Measurements from ENCODE around the gene ZDHHC16. TPM values are rescaled to one million over a fixed set of nuclear protein-coding genes. Genes with fewer than 3 reads are reported as not detected.
"Not testable (repeated sequence)": the region's sequence is repeated elsewhere in the genome, so short reads cannot be mapped to it uniquely, and the experiment has no call there.

ZDHHC16 gene
- total RNA-seq, 1 experiment from 2014 or later = 57.7 TPM

GRCh38 chr10:97474918-97475317 is 28.9 kb downstream of the ZDHHC16 start:
- no peak for DNase-seq (ENCODE audit: low read depth in 1 of 2, low spot score in 2 of 2)
- Histone ChIP-seq H3K27me3 (replicated peaks) (no peaks in the 10 kb centered on the region), H3K27ac (no peak overlapping the region), H3K4me1 (replicated peaks) (no peaks in the 10 kb centered on the region; the same call in 1 of the 2 replicates), H3K4me3 (no peak overlapping the region), H3K36me3 (peaks cover 95% of the 10 kb centered on the region), H3K9me3 (replicated peaks) (no peaks in the 10 kb centered on the region)

GRCh38 chr10:97475936-97476594 is 30.1 kb downstream of the ZDHHC16 start:
- H3K9me3 ChIP-seq (replicated peaks) = no peaks in the 10 kb centered on the region
- no peak overlapping the region for H3K27ac ChIP-seq
- DNase-seq (ENCODE audit: low read depth in 1 of 2, low spot score in 2 of 2) = no peak
- no peak overlapping the region for H3K4me3 ChIP-seq
- peaks cover 8% of the 10 kb centered on the region; the same call in 1 of the 2 replicates for H3K4me1 ChIP-seq (replicated peaks)
- peaks cover 97% of the 10 kb centered on the region for H3K36me3 ChIP-seq
- no peaks in the 10 kb centered on the region for H3K27me3 ChIP-seq (replicated peaks)

DNA sequence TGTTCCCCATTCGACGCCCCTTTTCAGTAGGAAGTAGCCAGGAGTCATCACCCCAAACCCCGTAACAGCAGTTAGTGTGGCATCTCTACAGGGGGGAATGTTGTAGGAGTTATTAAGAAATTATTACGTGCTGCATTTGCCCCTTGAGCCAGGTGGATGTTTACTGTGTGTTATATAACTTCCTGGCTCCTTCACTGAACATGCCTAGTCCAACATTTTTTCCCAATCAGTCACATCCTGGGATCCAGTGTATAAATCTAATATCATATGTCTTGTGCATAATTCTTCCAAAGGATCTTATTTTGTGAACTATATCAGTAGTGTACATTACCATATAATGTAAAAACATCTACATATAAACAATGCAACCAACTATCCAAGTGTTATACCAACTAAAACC is 33.4 kb downstream of the ZDHHC16 start:
- not testable (repeated sequence) for H3K27me3 ChIP-seq (replicated peaks); H3K4me1 ChIP-seq (replicated peaks); H3K27ac ChIP-seq; H3K9me3 ChIP-seq (replicated peaks); H3K4me3 ChIP-seq; DNase-seq (ENCODE audit: low read depth in 1 of 2, low spot score in 2 of 2)
- H3K36me3 ChIP-seq = peaks cover 82% of the 10 kb centered on the region

GRCh38 chr10:97479939-97480338 is 34.0 kb downstream of the ZDHHC16 start:
- Histone ChIP-seq H3K4me1 (replicated peaks) (peaks cover 10% of the 10 kb centered on the region; the same call in 1 of the 2 replicates), H3K36me3 (peaks cover 77% of the 10 kb centered on the region)

GRCh38 chr10:97481071-97481470 is 35.1 kb downstream of the ZDHHC16 start:
- Histone ChIP-seq H3K4me1 (replicated peaks) (peaks cover 10% of the 10 kb centered on the region; the same call in 1 of the 2 replicates), H3K9me3 (replicated peaks) (no peaks in the 10 kb centered on the region), H3K4me3 (no peak overlapping the region), H3K27ac (no peak overlapping the region), H3K27me3 (replicated peaks) (no peaks in the 10 kb centered on the region), H3K36me3 (peaks cover 76% of the 10 kb centered on the region)
- DNase-seq (ENCODE audit: low read depth in 1 of 2, low spot score in 2 of 2) = no peak

More at GRCh38 chr10:97479939-97480338, 34.0 kb downstream of the ZDHHC16 start:
- no peak overlapping the region for H3K27ac ChIP-seq
- H3K4me3 ChIP-seq = no peak overlapping the region
- DNase-seq (ENCODE audit: low read depth in 1 of 2, low spot score in 2 of 2) = no peak
- no peaks in the 10 kb centered on the region for H3K27me3 ChIP-seq (replicated peaks)
- H3K9me3 ChIP-seq (replicated peaks) = no peaks in the 10 kb centered on the region

DNA sequence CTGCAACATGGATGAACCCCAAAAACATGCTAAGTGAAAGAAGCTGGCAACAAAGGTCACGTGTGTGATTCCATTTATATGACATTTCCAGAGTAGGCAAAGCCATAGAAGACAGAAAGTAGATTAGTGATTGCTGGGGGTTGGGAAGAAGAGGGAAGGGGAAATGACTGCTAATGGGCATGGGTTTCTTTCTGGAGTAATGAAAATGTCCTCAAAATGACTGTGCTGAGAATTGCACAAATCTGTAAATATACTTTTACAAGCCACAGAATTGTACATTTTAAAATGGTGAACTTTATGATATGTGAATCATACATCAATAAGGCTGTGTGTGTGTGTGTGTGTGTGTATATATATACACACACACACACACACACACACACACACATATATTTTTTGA is 36.4 kb downstream of the ZDHHC16 start:
- H3K36me3 ChIP-seq = peaks cover 66% of the 10 kb centered on the region
- no peak overlapping the region for H3K4me3 ChIP-seq
- H3K9me3 ChIP-seq (replicated peaks) = no peaks in the 10 kb centered on the region
- H3K4me1 ChIP-seq (replicated peaks) = peaks cover 10% of the 10 kb centered on the region; the same call in 1 of the 2 replicates
- no peak overlapping the region for H3K27ac ChIP-seq
- H3K27me3 ChIP-seq (replicated peaks) = no peaks in the 10 kb centered on the region
- no peak for DNase-seq (ENCODE audit: low read depth in 1 of 2, low spot score in 2 of 2)

- Histone ChIP-seq H3K9me3 (replicated peaks) (no peaks in the 10 kb centered on the region), H3K27me3 (replicated peaks) (no peaks in the 10 kb centered on the region), H3K4me1 (replicated peaks) (peaks cover 10% of the 10 kb centered on the region; the same call in 1 of the 2 replicates), H3K27ac (no peak overlapping the region), H3K4me3 (no peak overlapping the region), H3K36me3 (peaks cover 55% of the 10 kb centered on the region)
- no peak for DNase-seq (ENCODE audit: low read depth in 1 of 2, low spot score in 2 of 2)
These were observed 37.5 kb downstream of the ZDHHC16 start for GRCh38 chr10:97483506-97483905.

DNA sequence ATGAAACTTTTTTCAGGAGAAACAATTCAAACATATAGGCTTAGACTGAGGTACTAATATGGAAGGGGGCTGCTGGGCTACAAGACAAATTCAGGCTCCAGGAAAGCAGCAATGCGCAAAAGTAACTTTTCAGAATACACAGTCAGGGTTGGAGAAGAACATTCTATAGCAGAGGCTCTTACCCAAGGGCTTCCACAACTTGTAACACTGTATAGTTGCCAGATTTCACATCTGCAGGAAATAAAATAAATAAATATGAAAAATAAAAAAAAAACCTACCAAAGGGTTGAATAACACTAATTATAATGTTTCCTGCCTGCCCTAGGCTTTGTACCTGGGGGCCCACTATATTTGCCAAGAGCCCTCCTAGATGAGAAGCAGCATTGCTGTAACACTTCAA is 37.9 kb downstream of the ZDHHC16 start:
- H3K27ac ChIP-seq = no peak overlapping the region

GRCh38 chr10:97485647-97486281 is 39.8 kb downstream of the ZDHHC16 start:
- H3K4me3 ChIP-seq = no peak overlapping the region
- H3K4me1 ChIP-seq (replicated peaks) = peaks cover 5% of the 10 kb centered on the region; the same call in 1 of the 2 replicates
- H3K27me3 ChIP-seq (replicated peaks) = no peaks in the 10 kb centered on the region
- no peak for DNase-seq (ENCODE audit: low read depth in 1 of 2, low spot score in 2 of 2)
- H3K9me3 ChIP-seq (replicated peaks) = no peaks in the 10 kb centered on the region
- H3K27ac ChIP-seq = no peak overlapping the region
- H3K36me3 ChIP-seq = peaks cover 34% of the 10 kb centered on the region

More for the DNA sequence above, 37.9 kb downstream of the ZDHHC16 start:
- Histone ChIP-seq H3K9me3 (replicated peaks) (no peaks in the 10 kb centered on the region), H3K27me3 (replicated peaks) (no peaks in the 10 kb centered on the region), H3K4me3 (no peak overlapping the region), H3K36me3 (peaks cover 51% of the 10 kb centered on the region), H3K4me1 (replicated peaks) (peaks cover 10% of the 10 kb centered on the region; the same call in 1 of the 2 replicates)
- no peak for DNase-seq (ENCODE audit: low read depth in 1 of 2, low spot score in 2 of 2)

- H3K36me3 ChIP-seq = peaks cover 16% of the 10 kb centered on the region; the same call in 1 of the 2 replicates
- H3K4me3 ChIP-seq = no peak overlapping the region
- no peaks in the 10 kb centered on the region for H3K27me3 ChIP-seq (replicated peaks)
- H3K9me3 ChIP-seq (replicated peaks) = no peaks in the 10 kb centered on the region
- no peak for DNase-seq (ENCODE audit: low read depth in 1 of 2, low spot score in 2 of 2)
- H3K4me1 ChIP-seq (replicated peaks) = no peaks in the 10 kb centered on the region
- no peak overlapping the region for H3K27ac ChIP-seq
These were observed 44.6 kb downstream of the ZDHHC16 start for GRCh38 chr10:97490592-97490991.

GRCh38 chr10:97494151-97494550 is 48.2 kb downstream of the ZDHHC16 start:
- H3K27me3 ChIP-seq (replicated peaks) = no peaks in the 10 kb centered on the region
- H3K9me3 ChIP-seq (replicated peaks) = no peaks in the 10 kb centered on the region
- H3K4me3 ChIP-seq = no peak overlapping the region
- peaks cover 4% of the 10 kb centered on the region; the same call in 1 of the 2 replicates for H3K4me1 ChIP-seq (replicated peaks)
- no peak overlapping the region for H3K27ac ChIP-seq
- no peak for DNase-seq (ENCODE audit: low read depth in 1 of 2, low spot score in 2 of 2)
- 0 out of 2 replicates have a peak, but pooled peaks cover 15% of the 10 kb centered on the region for H3K36me3 ChIP-seq

GRCh38 chr10:97494863-97495506 is 49.0 kb downstream of the ZDHHC16 start:
- H3K27ac ChIP-seq = no peak overlapping the region
- no peaks in the 10 kb centered on the region for H3K27me3 ChIP-seq (replicated peaks)
- peaks cover 7% of the 10 kb centered on the region; the same call in 1 of the 2 replicates for H3K4me1 ChIP-seq (replicated peaks)
- H3K36me3 ChIP-seq = 0 out of 2 replicates have a peak, but pooled peaks cover 18% of the 10 kb centered on the region
- DNase-seq (ENCODE audit: low read depth in 1 of 2, low spot score in 2 of 2) = no peak
- H3K9me3 ChIP-seq (replicated peaks) = no peaks in the 10 kb centered on the region
- H3K4me3 ChIP-seq = no peak overlapping the region

DNA sequence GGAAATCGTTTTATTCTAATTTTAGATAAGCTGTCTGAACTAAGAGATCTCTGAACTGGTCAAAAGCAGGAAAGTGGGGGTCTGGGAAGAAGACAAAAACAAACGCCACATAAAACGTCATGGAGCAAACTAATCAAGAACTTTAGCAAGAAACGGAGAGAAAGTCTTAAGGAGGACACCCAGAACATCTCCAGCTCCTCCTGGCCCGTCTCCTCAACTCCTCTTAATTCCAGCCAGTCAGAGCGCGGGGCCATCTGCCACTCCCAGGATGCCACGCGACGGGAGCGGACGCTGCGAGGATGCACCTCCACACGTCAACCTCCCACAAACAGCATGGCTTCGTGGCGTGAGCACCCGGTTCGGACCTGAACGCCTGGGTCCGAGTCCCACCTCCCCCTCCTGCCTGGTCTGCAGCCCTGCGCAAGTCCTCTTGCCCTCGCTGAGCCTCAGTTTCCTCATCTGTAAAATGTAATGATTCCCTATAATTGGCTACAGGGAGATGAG is 51.6 kb downstream of the ZDHHC16 start:
- H3K36me3 ChIP-seq = 0 out of 2 replicates have a peak, but pooled peaks cover 18% of the 10 kb centered on the region
- peak overlapping the region; percentile 73 for H3K4me3 ChIP-seq
- peak overlapping the region; percentile 14 for H3K27ac ChIP-seq
- peak; percentile 71 to 85 for DNase-seq (ENCODE audit: low read depth in 1 of 2, low spot score in 2 of 2)
- H3K27me3 ChIP-seq (replicated peaks) = no peaks in the 10 kb centered on the region
- no peaks in the 10 kb centered on the region for H3K9me3 ChIP-seq (replicated peaks)
- H3K4me1 ChIP-seq (replicated peaks) = peaks cover 9% of the 10 kb centered on the region; the same call in 1 of the 2 replicates

Data from SJSA1 (cell line).